ENCODE results near the gene SFXN3. TPM values are rescaled to one million over a fixed set of nuclear protein-coding genes. Genes with fewer than 3 reads are reported as not detected.

The SFXN3 gene
- total and polyA plus RNA-seq, 2 of the 13 experiments (the other 11 are each of a cell fraction or from before 2014, with no cell fraction given) = 16.8 to 71.5 TPM

DNA sequence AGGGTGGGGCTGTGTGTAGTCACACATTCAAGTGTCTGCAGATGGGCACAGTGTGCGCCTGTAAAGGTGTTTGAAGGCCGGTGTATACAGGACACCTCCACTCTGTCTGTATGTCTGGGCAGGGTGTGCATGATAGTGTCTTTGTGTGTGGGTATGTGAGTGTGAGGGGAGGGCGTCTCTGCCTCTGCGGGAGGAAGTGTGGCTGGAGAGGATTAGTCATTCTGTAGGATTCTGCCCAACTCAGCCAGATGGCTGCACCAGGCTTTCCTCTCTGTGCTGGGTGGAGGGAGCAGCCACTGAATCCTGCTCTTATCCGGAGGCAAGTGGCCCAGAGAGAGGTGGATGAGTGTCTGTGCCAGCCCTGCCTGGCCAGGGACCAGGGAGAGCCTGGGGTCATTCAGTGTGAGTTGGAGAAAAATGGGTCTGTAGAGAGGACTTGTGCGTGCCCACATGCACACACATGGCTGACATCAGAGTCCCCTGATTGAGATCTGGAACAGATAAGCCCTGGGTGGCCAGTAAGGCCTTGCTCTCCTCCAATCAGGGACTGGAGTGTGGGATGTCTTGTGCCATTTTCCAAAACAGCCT lies 1.7 kb downstream of the SFXN3 start (continued):
- TF ChIP-seq, protein P1, sequence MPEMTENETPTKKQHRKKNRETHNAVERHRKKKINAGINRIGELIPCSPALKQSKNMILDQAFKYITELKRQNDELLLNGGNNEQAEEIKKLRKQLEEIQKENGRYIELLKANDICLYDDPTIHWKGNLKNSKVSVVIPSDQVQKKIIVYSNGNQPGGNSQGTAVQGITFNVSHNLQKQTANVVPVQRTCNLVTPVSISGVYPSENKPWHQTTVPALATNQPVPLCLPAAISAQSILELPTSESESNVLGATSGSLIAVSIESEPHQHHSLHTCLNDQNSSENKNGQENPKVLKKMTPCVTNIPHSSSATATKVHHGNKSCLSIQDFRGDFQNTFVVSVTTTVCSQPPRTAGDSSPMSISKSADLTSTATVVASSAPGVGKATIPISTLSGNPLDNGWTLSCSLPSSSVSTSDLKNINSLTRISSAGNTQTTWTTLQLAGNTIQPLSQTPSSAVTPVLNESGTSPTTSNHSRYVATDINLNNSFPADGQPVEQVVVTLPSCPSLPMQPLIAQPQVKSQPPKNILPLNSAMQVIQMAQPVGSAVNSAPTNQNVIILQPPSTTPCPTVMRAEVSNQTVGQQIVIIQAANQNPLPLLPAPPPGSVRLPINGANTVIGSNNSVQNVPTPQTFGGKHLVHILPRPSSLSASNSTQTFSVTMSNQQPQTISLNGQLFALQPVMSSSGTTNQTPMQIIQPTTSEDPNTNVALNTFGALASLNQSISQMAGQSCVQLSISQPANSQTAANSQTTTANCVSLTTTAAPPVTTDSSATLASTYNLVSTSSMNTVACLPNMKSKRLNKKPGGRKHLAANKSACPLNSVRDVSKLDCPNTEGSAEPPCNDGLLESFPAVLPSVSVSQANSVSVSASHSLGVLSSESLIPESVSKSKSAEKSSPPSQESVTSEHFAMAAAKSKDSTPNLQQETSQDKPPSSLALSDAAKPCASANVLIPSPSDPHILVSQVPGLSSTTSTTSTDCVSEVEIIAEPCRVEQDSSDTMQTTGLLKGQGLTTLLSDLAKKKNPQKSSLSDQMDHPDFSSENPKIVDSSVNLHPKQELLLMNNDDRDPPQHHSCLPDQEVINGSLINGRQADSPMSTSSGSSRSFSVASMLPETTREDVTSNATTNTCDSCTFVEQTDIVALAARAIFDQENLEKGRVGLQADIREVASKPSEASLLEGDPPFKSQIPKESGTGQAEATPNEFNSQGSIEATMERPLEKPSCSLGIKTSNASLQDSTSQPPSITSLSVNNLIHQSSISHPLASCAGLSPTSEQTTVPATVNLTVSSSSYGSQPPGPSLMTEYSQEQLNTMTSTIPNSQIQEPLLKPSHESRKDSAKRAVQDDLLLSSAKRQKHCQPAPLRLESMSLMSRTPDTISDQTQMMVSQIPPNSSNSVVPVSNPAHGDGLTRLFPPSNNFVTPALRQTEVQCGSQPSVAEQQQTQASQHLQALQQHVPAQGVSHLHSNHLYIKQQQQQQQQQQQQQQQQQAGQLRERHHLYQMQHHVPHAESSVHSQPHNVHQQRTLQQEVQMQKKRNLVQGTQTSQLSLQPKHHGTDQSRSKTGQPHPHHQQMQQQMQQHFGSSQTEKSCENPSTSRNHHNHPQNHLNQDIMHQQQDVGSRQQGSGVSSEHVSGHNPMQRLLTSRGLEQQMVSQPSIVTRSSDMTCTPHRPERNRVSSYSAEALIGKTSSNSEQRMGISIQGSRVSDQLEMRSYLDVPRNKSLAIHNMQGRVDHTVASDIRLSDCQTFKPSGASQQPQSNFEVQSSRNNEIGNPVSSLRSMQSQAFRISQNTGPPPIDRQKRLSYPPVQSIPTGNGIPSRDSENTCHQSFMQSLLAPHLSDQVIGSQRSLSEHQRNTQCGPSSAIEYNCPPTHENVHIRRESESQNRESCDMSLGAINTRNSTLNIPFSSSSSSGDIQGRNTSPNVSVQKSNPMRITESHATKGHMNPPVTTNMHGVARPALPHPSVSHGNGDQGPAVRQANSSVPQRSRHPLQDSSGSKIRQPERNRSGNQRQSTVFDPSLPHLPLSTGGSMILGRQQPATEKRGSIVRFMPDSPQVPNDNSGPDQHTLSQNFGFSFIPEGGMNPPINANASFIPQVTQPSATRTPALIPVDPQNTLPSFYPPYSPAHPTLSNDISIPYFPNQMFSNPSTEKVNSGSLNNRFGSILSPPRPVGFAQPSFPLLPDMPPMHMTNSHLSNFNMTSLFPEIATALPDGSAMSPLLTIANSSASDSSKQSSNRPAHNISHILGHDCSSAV (CRISPR knock-in tag; IDR thresholded peaks at IDR 0.05; ENCODE audit: borderline replicate concordance) = no peak
- TF ChIP-seq ZNF329 (CRISPR knock-in tag; IDR thresholded peaks at IDR 0.05; ENCODE audit: low read depth) (no peak), HNF1B (CRISPR knock-in tag; IDR thresholded peaks at IDR 0.05) (peak; percentile 50; the same call in 1 of the 2 replicates), ZNF670 (CRISPR knock-in tag; IDR thresholded peaks at IDR 0.05; ENCODE audit: borderline replicate concordance) (no peak), NKX3-1 (CRISPR knock-in tag; IDR thresholded peaks at IDR 0.05) (no peak), MIER3 (CRISPR knock-in tag; IDR thresholded peaks at IDR 0.05; ENCODE audit: borderline replicate concordance) (no peak), NFATC3 (CRISPR knock-in tag; IDR thresholded peaks at IDR 0.05) (no peak), CEBPB (IDR thresholded peaks at IDR 0.05; ENCODE audit: borderline replicate concordance, low read depth, low read length) (no peak), KAT8 (CRISPR knock-in tag; IDR thresholded peaks at IDR 0.05) (0 out of 2 replicates have a peak, but pooled peaks have one; percentile 14), ZNF567 (CRISPR knock-in tag; IDR thresholded peaks at IDR 0.05; ENCODE audit: borderline replicate concordance) (no peak), KLF9 (CRISPR knock-in tag; IDR thresholded peaks at IDR 0.05; ENCODE audit: low read depth) (no peak), SRY (CRISPR knock-in tag; IDR thresholded peaks at IDR 0.05) (no peak), RBM22 (optimal IDR thresholded peaks at IDR 0.05; ENCODE audit: low read length) (no peak), RBM39 (IDR thresholded peaks at IDR 0.05; ENCODE audit: low read depth, low read length, poor library complexity, severe bottlenecking) (no peak), GMEB1 (CRISPR knock-in tag; IDR thresholded peaks at IDR 0.05; ENCODE audit: borderline replicate concordance) (no peak), FOXA1 (IDR thresholded peaks at IDR 0.05) (no peak), FOXA1 (CRISPR knock-in tag; IDR thresholded peaks at IDR 0.05) (no peak), HMG20A (CRISPR knock-in tag; IDR thresholded peaks at IDR 0.05; ENCODE audit: borderline replicate concordance) (no peak)
